A673 (cell line): ENCODE measurements around the gene CHRNE. TPM values are rescaled to one million over a fixed set of nuclear protein-coding genes. Genes with fewer than 3 reads are reported as not detected.
A peak's percentile ranks its signal among the peaks of the same experiment; 100 is the strongest.

Experiments used
- BruUV-seq: library from RNA; stranded (reverse); fragments of 400-500 nt; replicated peaks from 2 replicates; lab custom pipeline; 2021; lab: Mats Ljungman, UMichigan
- CTCF ChIA-PET: fragments of 300-600 bp; sonication (Branson Sonifier 250); formaldehyde crosslinking; loops from one replicate; lab custom pipeline; 2022; ENCODE audit warnings: antibody characterized with exemption; lab: Charles Lee
- POLR2A ChIA-PET: fragments of 300-600 bp; sonication (Branson Sonifier 250); formaldehyde crosslinking; loops from one replicate; lab custom pipeline; 2022; ENCODE audit warnings: antibody characterized with exemption; ENCODE audit not compliant: low non-redundant PET; lab: Charles Lee
- DNase-seq: peaks from one replicate; pipeline ENCODE4 v3.0.0-alpha.2; 2015; ENCODE audit warnings: low spot score
- H3K27ac ChIP-seq: fragments of 200-600 bp; sonication (generic); 2 replicates; pipeline ENCODE4 v1.5.1; 2016; ENCODE audit warnings: mixed run types, low read depth, mild to moderate bottlenecking, mixed read lengths, antibody characterized with exemption, low read length; ENCODE audit not compliant: poor library complexity, severe bottlenecking
- H3K27me3 ChIP-seq: fragments of 200-600 bp; sonication (generic); replicated peaks from 2 replicates; pipeline ENCODE4 v1.6.1; 2017; ENCODE audit warnings: mixed run types, low read depth, mild to moderate bottlenecking, mixed read lengths, antibody characterized with exemption, low read length; ENCODE audit not compliant: insufficient read depth, poor library complexity
- H3K36me3 ChIP-seq: fragments of 200-600 bp; sonication (generic); 2 replicates; pipeline ENCODE4 v1.6.1; 2016; ENCODE audit warnings: mixed run types, mild to moderate bottlenecking, mixed read lengths, antibody characterized with exemption, low read length; ENCODE audit not compliant: insufficient read depth, poor library complexity, severe bottlenecking
- H3K4me1 ChIP-seq: fragments of 200-600 bp; sonication (generic); 2 replicates; pipeline ENCODE4 v1.6.1; 2017; ENCODE audit warnings: mixed run types, mild to moderate bottlenecking, mixed read lengths, antibody characterized with exemption, low read length; ENCODE audit not compliant: insufficient read depth, poor library complexity, severe bottlenecking
- H3K4me3 ChIP-seq: fragments of 200-600 bp; sonication (generic); 2 replicates; pipeline ENCODE4 v1.5.1; 2016; ENCODE audit warnings: low read depth, mixed run types, mild to moderate bottlenecking, mixed read lengths, low read length; ENCODE audit not compliant: poor library complexity, severe bottlenecking
- H3K9me3 ChIP-seq: fragments of 200-600 bp; sonication (generic); 2 replicates; pipeline ENCODE4 v1.6.1; 2016; ENCODE audit warnings: mixed run types, low read depth, mild to moderate bottlenecking, mixed read lengths, antibody characterized with exemption, low read length; ENCODE audit not compliant: poor library complexity, severe bottlenecking
- EZH2 ChIP-seq: fragments of 200-600 bp; sonication (generic); IDR thresholded peaks from 2 replicates; pipeline ENCODE4 v1.6.1; 2017; ENCODE audit warnings: borderline replicate concordance, low read depth, mild to moderate bottlenecking, mixed read lengths, antibody characterized with exemption, low read length; ENCODE audit not compliant: poor library complexity, severe bottlenecking
- intact Hi-C: fragments of 100-400 bp; cut with micrococcal nuclease; formaldehyde crosslinking; loops from one replicate; pipeline ENCODE4 v1.10.0; 2022; ENCODE audit not compliant: unreplicated experiment
- total RNA-seq: library from RNA; stranded (reverse); gene quantifications from 2 replicates; pipeline ENCODE4 v1.2.3, GENCODE V29; 2021
- TF ChIP-seq, protein P1 (sequence below): fragments of 300-800, 200-600 bp; sonication (generic); conservative IDR thresholded peaks from 2 replicates; pipeline ENCODE4 v1.5.1; 2017; ENCODE audit warnings: low read depth, mild to moderate bottlenecking, antibody characterized with exemption, low read length, moderate library complexity, mixed read lengths

CHRNE gene
- total RNA-seq, 1 experiment from 2014 or later = 0.21 TPM

DNA sequence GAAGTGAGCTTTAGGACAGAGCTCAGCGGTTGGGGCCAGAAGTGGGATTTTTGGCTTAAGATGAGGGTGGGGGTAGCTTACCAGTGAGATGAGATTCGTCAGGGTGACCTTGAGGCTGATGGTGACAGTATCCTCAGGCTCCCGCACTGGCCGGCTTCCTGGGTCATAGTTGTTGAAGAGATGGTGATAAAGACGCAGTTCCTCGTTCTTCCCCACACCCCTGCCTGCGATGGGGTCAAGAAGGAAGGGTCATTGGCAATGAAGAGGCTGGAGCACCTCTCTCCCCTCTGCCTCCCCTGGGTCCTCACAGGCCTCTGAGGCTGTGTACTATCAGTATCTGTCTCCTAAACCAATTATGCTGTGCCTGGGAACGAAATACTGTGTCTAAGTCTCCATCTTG lies 358 bp downstream of the CHRNE start:
- DNase-seq = no peak
- no TSS peak for BruUV-seq
- TF ChIP-seq, protein P1, sequence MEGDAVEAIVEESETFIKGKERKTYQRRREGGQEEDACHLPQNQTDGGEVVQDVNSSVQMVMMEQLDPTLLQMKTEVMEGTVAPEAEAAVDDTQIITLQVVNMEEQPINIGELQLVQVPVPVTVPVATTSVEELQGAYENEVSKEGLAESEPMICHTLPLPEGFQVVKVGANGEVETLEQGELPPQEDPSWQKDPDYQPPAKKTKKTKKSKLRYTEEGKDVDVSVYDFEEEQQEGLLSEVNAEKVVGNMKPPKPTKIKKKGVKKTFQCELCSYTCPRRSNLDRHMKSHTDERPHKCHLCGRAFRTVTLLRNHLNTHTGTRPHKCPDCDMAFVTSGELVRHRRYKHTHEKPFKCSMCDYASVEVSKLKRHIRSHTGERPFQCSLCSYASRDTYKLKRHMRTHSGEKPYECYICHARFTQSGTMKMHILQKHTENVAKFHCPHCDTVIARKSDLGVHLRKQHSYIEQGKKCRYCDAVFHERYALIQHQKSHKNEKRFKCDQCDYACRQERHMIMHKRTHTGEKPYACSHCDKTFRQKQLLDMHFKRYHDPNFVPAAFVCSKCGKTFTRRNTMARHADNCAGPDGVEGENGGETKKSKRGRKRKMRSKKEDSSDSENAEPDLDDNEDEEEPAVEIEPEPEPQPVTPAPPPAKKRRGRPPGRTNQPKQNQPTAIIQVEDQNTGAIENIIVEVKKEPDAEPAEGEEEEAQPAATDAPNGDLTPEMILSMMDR = no peak
- TF ChIP-seq EZH2 = no peak
- CTCF ChIA-PET = interaction anchor here (1.1 kb wide), 1 partner anchor 65 kb away, joined by 9 read pairs; the partner anchor contains the start of gene SPAG7
- no peak overlapping the region for H3K27ac ChIP-seq
- no peak overlapping the region for H3K4me3 ChIP-seq
- H3K4me1 ChIP-seq = peaks cover 13% of the 10 kb centered on the region
- no peaks in the 10 kb centered on the region for H3K27me3 ChIP-seq
- POLR2A ChIA-PET = no interaction called here
- intact Hi-C loops = loop anchor here (5.0 kb wide), 1 partner anchor 170 kb away; the partner anchor contains the start of gene MED11
- H3K9me3 ChIP-seq = no peaks in the 10 kb centered on the region
- H3K36me3 ChIP-seq = no peaks in the 10 kb centered on the region

GRCh38 chr17:4901648-4902344 lies 1.1 kb downstream of the CHRNE start:
- intact Hi-C loops = loop anchor here (5.0 kb wide), 1 partner anchor 169 kb away; the partner anchor contains the start of gene MED11
- TF ChIP-seq EZH2 = no peak
- TF ChIP-seq, protein P1 = no peak
- Histone ChIP-seq H3K36me3 (no peaks in the 10 kb centered on the region), H3K9me3 (no peaks in the 10 kb centered on the region), H3K4me1 (peaks cover 13% of the 10 kb centered on the region), H3K27ac (no peak overlapping the region), H3K27me3 (no peaks in the 10 kb centered on the region), H3K4me3 (no peak overlapping the region)
- ChIA-PET CTCF (interaction anchor here (1.1 kb wide), 1 partner anchor 66 kb away, joined by 9 read pairs; the partner anchor contains the start of gene SPAG7), POLR2A (no interaction called here)
- DNase-seq = no peak
- no TSS peak for BruUV-seq

DNA sequence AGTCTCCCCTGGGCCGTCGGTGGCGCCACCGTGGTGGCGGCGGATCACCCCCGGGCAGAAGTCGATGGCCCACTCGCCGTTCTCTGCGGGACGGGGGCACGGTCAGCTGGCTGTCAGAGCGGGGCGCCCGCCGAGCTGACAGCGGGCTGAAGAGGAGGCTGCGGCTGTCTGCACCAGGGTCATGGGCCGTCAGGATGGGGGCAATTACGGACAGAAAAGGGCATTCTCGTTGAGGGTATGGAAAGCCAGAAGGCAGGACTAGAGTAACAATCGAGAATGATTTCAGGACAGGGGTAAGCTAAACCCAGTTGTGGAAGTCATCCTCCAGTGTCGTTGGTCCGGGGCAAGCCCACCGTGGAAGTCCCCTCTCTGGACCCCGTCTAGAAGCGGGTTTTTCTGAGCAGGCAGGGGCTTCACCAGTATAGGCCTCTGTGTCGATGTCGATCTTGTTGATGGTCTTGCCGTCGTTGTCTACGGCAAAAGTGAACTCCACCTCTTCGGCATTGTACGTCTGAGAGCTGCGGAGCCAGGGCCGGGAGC lies 1.7 kb downstream of the CHRNE start:
- no peak for DNase-seq
- Histone ChIP-seq H3K27ac (no peak overlapping the region), H3K9me3 (no peaks in the 10 kb centered on the region), H3K36me3 (peaks cover 5% of the 10 kb centered on the region), H3K4me1 (peaks cover 13% of the 10 kb centered on the region), H3K27me3 (no peaks in the 10 kb centered on the region), H3K4me3 (no peak overlapping the region)
- ChIA-PET CTCF (no interaction called here), POLR2A (no interaction called here)
- TF ChIP-seq EZH2 = no peak
- TF ChIP-seq, protein P1 = no peak
- intact Hi-C loops = loop anchor here (5.0 kb wide), 1 partner anchor 169 kb away; the partner anchor contains the start of gene MED11
- BruUV-seq = TSS peak; percentile 13
